ENCODE data around the gene ZNF580.

The ZNF580 gene

DNA sequence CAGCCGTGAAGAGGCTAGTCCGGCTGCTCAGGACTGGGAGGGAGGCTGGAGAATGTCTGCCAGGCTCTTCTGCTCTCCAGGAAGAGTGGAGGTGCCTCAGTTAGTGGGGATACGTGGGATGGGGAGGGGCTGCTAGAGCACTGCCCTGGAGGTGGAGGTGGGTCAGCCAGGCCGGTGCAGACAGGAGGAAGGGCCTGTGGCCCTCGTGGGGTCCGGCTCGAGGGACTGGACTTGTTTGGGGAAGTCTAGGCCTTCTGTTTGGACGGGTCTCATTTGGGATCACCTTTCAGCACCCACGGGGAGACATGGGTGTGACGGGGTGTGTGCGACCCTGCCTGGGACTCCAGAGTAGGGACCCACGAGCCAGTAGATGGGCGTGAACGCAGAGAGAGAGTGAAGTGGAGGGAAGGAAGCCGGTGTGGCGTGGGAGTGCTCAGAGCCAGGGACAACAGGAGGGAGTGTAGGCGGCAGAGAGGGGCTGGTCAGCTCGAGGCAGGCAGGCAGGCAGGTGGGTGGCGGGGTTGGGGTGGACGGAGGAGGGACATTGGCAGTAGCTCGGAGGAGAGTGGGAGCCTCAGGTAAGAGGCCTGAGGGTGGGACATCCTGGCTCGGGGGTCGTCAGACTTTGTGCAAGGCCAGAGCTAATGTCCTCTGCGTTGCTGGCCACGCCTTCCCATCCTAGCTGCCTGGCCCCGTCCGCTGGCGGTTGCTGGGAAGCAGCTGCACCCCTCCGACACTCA lies 45.7 kb downstream of the ZNF580 start:
- H3K36me3 ChIP-seq (ENCODE audit: low read depth) = peaks cover 59% of the 10 kb centered on the region

DNA sequence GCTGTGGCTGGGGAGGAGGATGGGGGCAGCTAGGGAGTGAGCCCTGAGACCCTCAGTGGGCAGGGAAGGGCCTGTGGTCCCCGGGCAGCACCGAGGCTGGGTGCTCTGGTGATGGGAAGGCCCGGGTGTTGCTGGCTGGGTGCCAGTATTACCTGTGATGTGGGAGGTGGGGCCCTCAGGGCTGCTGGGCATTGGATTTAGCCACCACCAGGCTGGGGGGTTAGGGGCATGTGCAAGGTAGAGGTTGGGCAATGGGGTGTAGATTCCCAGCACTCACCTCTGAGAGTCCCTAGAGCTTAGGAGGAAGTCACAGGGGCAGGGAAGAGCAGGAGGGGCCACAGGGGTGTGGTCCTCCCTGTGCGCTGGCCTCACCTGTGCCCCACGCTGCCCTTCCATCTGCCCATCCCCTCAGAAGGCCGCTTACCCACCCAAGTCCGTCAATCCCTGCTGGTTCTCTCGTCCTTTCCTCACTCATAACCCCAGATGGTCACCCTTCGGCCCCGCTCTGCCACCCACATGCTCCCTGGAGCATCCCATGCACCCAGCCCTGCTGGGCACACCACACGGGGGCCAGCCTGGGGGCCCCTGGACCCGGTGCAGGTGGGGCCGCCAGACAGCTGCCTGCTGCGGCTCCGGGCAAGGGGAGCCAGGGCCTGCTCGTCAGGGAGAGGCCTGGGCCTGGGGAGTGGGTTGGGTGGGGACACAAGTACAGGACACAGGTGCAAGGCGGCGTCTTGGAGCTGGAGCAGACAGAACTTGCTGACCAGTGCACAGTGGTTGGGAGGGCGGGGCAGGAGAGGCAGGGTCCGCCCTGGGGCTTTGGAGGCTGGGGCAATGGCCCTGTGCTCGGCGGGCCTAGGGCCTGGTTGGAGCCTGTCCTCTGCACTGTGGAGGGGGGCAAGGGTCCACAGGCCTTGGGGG lies 46.7 kb downstream of the ZNF580 start:
- TF ChIP-seq, protein P1, sequence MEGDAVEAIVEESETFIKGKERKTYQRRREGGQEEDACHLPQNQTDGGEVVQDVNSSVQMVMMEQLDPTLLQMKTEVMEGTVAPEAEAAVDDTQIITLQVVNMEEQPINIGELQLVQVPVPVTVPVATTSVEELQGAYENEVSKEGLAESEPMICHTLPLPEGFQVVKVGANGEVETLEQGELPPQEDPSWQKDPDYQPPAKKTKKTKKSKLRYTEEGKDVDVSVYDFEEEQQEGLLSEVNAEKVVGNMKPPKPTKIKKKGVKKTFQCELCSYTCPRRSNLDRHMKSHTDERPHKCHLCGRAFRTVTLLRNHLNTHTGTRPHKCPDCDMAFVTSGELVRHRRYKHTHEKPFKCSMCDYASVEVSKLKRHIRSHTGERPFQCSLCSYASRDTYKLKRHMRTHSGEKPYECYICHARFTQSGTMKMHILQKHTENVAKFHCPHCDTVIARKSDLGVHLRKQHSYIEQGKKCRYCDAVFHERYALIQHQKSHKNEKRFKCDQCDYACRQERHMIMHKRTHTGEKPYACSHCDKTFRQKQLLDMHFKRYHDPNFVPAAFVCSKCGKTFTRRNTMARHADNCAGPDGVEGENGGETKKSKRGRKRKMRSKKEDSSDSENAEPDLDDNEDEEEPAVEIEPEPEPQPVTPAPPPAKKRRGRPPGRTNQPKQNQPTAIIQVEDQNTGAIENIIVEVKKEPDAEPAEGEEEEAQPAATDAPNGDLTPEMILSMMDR (IDR thresholded peaks at IDR 0.05; ENCODE audit: poor library complexity, severe bottlenecking) = no peak
- Histone ChIP-seq H3K36me3 (ENCODE audit: low read depth) (peaks cover 53% of the 10 kb centered on the region), H3K27ac (ENCODE audit: poor library complexity, severe bottlenecking) (no peak overlapping the region)

More for the DNA sequence above, 45.7 kb downstream of the ZNF580 start:
- no peak overlapping the region for H3K27ac ChIP-seq (ENCODE audit: poor library complexity, severe bottlenecking)
- no peak overlapping the region for H3K4me3 ChIP-seq (ENCODE audit: severe bottlenecking)
- ATAC-seq (ENCODE audit: low read depth) (no peak), DNase-seq (ENCODE audit: low spot score) (no peak)
- H3K9me3 ChIP-seq (ENCODE audit: severe bottlenecking) = no peaks in the 10 kb centered on the region
- H3K27me3 ChIP-seq (ENCODE audit: insufficient read depth, poor library complexity, severe bottlenecking) = no peaks in the 10 kb centered on the region
- H3K4me1 ChIP-seq (ENCODE audit: insufficient read depth, poor library complexity, severe bottlenecking) = no peaks in the 10 kb centered on the region
- TF ChIP-seq, protein P1 (IDR thresholded peaks at IDR 0.05; ENCODE audit: poor library complexity, severe bottlenecking) = no peak

DNA sequence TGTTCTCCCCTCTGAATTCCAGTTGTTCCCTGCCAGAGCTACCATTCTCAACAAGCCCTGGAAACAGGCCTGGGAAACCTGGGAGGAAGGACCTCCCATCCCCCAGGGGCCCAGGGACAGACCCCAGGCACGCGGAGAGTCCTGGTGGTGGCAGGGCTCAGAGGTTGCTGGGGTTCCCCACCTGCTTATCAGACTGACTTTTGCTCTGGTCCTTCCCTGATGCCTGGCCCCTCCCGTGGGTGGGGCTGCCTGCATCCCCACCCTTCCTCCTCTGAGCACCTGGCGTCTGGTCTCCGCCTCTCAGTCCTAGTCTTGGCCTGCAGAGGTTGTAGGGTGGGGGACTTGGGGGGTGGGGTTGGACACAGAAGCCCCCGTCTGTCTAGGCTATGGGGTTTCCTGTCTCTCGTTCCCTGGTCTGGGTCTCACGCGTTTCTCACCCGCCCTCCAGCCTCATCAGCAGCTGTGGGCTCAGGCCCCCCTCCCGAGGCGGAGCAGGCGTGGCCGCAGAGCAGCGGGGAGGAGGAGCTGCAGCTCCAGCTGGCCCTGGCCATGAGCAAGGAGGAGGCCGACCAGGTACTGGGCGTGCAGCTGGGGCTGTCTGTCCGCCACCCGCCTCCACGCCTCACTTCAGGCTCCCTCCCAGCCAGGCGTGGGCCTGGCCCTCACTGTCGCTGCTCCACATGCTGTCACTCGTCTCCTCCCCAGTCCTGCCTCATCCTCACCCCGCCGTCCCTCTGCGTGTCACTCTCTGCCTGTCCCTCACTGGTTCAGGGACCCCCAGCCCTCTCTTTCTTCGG lies 47.8 kb downstream of the ZNF580 start:
- Histone ChIP-seq H3K4me3 (ENCODE audit: severe bottlenecking) (no peak overlapping the region), H3K27ac (ENCODE audit: poor library complexity, severe bottlenecking) (no peak overlapping the region), H3K4me1 (ENCODE audit: insufficient read depth, poor library complexity, severe bottlenecking) (no peaks in the 10 kb centered on the region), H3K36me3 (ENCODE audit: low read depth) (peaks cover 51% of the 10 kb centered on the region), H3K9me3 (ENCODE audit: severe bottlenecking) (no peaks in the 10 kb centered on the region), H3K27me3 (ENCODE audit: insufficient read depth, poor library complexity, severe bottlenecking) (no peaks in the 10 kb centered on the region)
- TF ChIP-seq, protein P1 (IDR thresholded peaks at IDR 0.05; ENCODE audit: poor library complexity, severe bottlenecking) = no peak
- ATAC-seq (ENCODE audit: low read depth) = no peak
- peak; percentile 64 for DNase-seq (ENCODE audit: low spot score)

More for the DNA sequence above, 46.7 kb downstream of the ZNF580 start:
- H3K27me3 ChIP-seq (ENCODE audit: insufficient read depth, poor library complexity, severe bottlenecking) = no peaks in the 10 kb centered on the region
- no peak overlapping the region for H3K4me3 ChIP-seq (ENCODE audit: severe bottlenecking)
- no peaks in the 10 kb centered on the region for H3K4me1 ChIP-seq (ENCODE audit: insufficient read depth, poor library complexity, severe bottlenecking)
- no peaks in the 10 kb centered on the region for H3K9me3 ChIP-seq (ENCODE audit: severe bottlenecking)
- no peak for ATAC-seq (ENCODE audit: low read depth)
- no peak for DNase-seq (ENCODE audit: low spot score)

DNA sequence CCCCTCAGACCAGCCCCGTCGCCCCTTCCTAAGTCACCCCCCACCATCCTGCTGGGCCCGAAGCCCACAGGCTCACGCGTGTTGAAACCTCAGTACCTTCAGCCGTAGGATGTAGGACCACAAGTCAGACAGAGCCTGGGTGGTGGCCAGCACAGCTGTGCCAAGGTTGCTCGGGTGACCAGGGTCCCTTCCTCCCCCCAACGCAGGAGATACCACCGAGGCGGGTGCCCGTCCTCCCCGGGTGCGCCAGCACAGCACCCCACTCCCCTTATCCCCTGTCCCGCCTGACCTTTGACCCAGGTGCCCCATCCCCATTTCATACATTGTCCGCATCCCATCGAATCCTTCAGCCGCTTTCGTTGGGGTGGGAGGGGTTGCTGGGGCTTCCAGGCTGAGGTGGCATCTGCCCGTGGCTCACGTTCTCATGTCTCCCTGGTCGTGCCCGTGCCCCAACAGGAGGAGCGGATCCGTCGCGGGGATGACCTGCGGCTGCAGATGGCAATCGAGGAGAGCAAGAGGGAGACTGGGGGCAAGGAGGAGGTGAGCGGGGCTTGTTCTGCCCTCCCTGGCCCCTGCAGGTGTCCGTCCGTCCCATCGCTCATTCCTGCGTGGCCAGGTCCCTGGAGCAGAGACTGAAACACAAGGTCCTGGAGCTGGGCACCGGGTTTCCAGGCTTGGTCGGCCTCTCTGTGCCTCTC lies 48.8 kb downstream of the ZNF580 start:
- TF ChIP-seq, protein P1 (IDR thresholded peaks at IDR 0.05; ENCODE audit: poor library complexity, severe bottlenecking) = no peak
- no peak overlapping the region for H3K27ac ChIP-seq (ENCODE audit: poor library complexity, severe bottlenecking)
- ATAC-seq (ENCODE audit: low read depth) (no peak), DNase-seq (ENCODE audit: low spot score) (peak; percentile 52)
- H3K4me3 ChIP-seq (ENCODE audit: severe bottlenecking) = no peak overlapping the region
- H3K9me3 ChIP-seq (ENCODE audit: severe bottlenecking) = no peaks in the 10 kb centered on the region
- no peaks in the 10 kb centered on the region for H3K27me3 ChIP-seq (ENCODE audit: insufficient read depth, poor library complexity, severe bottlenecking)
- peaks cover 44% of the 10 kb centered on the region for H3K36me3 ChIP-seq (ENCODE audit: low read depth)
- no peaks in the 10 kb centered on the region for H3K4me1 ChIP-seq (ENCODE audit: insufficient read depth, poor library complexity, severe bottlenecking)

Data from RWPE2 (cell line).